CD4-positive, alpha-beta T cell (primary cell): ENCODE results near the gene PNRC1. TPM values are rescaled to one million over a fixed set of nuclear protein-coding genes. Genes with fewer than 3 reads are reported as not detected.
"Not testable (repeated sequence)": the region's sequence is repeated elsewhere in the genome, so short reads cannot be mapped to it uniquely, and the experiment has no call there.

Source experiments
- ATAC-seq: fragments of 200-7000 bp; cut with Tn5 transposase; one replicate; pipeline ENCODE4 v1.10.0; 2022; ENCODE audit warnings: mild to moderate bottlenecking; ENCODE audit not compliant: poor library complexity
- CTCF ChIA-PET: fragments of 350-600 bp; sonication (Branson Sonifier 250); formaldehyde crosslinking; loops from one replicate; lab custom pipeline; 2021; ENCODE audit warnings: antibody characterized with exemption, inconsistent platforms; lab: Charles Lee
- POLR2A ChIA-PET: fragments of 350-600 bp; sonication (Branson Sonifier 250); formaldehyde crosslinking; loops from one replicate; lab custom pipeline; 2021; ENCODE audit warnings: antibody characterized with exemption, inconsistent platforms; lab: Charles Lee
- DNase-seq, 14 experiments: peaks; one replicate each; pipeline ENCODE4 v3.0.0-alpha.2; 2013 to 2020; ENCODE audit warnings: mixed read lengths in 2 of 14
- H3K27ac ChIP-seq, 2 donors: one replicate each; pipeline versions ENCODE4 v1.5.1 to v1.7.0; 2013; ENCODE audit warnings: low read length in 2 of 2, low read depth in 1 of 2, mild to moderate bottlenecking in 1 of 2
- H3K27me3 ChIP-seq, 2 experiments: 1 replicate in 1 of 2; 2 replicates in 1 of 2; pipeline versions ENCODE4 v1.6.1 to v1.7.0; 2013; ENCODE audit warnings: low read length in 2 of 2, control low read depth in 1 of 2, mild to moderate bottlenecking in 1 of 2, moderate library complexity in 1 of 2; ENCODE audit not compliant: insufficient read depth in 2 of 2, control insufficient read depth in 1 of 2
- H3K36me3 ChIP-seq: one replicate; pipeline ENCODE4 v1.6.1; 2013; ENCODE audit warnings: low read length, control low read depth; ENCODE audit not compliant: insufficient read depth
- H3K4me1 ChIP-seq: one replicate; pipeline ENCODE4 v1.6.1; 2013; ENCODE audit warnings: low read length, control low read depth; ENCODE audit not compliant: insufficient read depth
- H3K4me3 ChIP-seq: one replicate; pipeline ENCODE4 v1.5.1; 2013; ENCODE audit warnings: mild to moderate bottlenecking, low read length, moderate library complexity
- H3K9me3 ChIP-seq, 2 experiments: 1 replicate in 1 of 2; 2 replicates in 1 of 2; pipeline versions ENCODE4 v1.6.1 to v1.7.0; 2013; ENCODE audit warnings: low read length in 2 of 2, mild to moderate bottlenecking in 2 of 2, control low read depth in 1 of 2, moderate library complexity in 1 of 2; ENCODE audit not compliant: control insufficient read depth in 1 of 2, insufficient read depth in 1 of 2
- H3K27ac Mint-ChIP-seq: one replicate; pipeline ENCODE4 v1.8.0; 2020; ENCODE audit warnings: mixed read lengths
- H3K27me3 Mint-ChIP-seq: one replicate; pipeline ENCODE4 v1.8.0; 2021; ENCODE audit warnings: mixed read lengths
- H3K36me3 Mint-ChIP-seq: one replicate; pipeline ENCODE4 v1.8.0; 2021; ENCODE audit warnings: low read depth, mixed read lengths
- H3K4me1 Mint-ChIP-seq: one replicate; pipeline ENCODE4 v1.8.0; 2021; ENCODE audit warnings: low read depth, mixed read lengths
- H3K4me3 Mint-ChIP-seq: one replicate; pipeline ENCODE4 v1.8.0; 2020; ENCODE audit warnings: mild to moderate bottlenecking, mixed read lengths
- H3K9me3 Mint-ChIP-seq: one replicate; pipeline ENCODE4 v1.8.0; 2020; ENCODE audit warnings: mixed read lengths
- intact Hi-C, 2 experiments: fragments of 100-400 bp; cut with DNase I in 1 of 2; cut with micrococcal nuclease in 1 of 2; formaldehyde crosslinking; loops; one replicate each; pipeline versions ENCODE4 v1.15.1 to v1.9.0; 2023 to 2025; cut with DNase I, micrococcal nuclease
- total RNA-seq, 174 experiments: library from RNA in 2 of 174; stranded (reverse) in 2 of 174; gene quantifications; one replicate each; pipeline ENCODE4 v1.2.3 and lab custom pipeline; 2021 to 2026
- TF ChIP-seq, protein P1 (sequence below): fragments of 200-600 bp; IDR thresholded peaks from one replicate; pipeline ENCODE4 v1.8.0; 2022; ENCODE audit warnings: antibody characterized with exemption, mild to moderate bottlenecking

Gene PNRC1
- total RNA-seq, 2 experiments from 2014 or later = 974 to 1,023 TPM

DNA sequence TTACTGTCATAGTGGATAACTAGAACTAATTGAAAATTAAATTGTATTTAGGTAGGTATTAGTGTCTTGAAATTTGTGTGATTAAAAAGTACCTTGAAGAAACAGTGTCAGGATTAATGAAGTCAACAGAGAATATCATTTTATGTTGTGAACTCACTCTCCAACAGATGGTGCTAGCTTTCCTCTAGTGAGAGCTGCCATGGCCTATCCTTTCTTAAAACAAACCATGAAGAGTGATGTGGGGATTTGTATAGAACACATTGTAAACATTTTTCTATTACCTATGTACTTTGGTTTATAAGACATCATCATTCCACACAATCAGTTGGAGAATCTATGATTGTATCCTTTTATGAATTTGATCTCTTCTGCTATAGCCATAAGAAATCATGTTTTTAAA lies 42.1 kb downstream of the PNRC1 start:
- intact Hi-C loops = loop anchor here in 1 of 2 experiments (5.0 kb wide), 1 partner anchor 120 kb away; no protein-coding TSS in a partner anchor
- peaks cover 7% of the 10 kb centered on the region for H3K36me3 Mint-ChIP-seq
- Histone ChIP-seq H3K27ac (no peak overlapping the region), H3K36me3 (no peaks in the 10 kb centered on the region), H3K9me3 (peaks cover 0 to 6% of the 10 kb centered on the region in 2 experiments), H3K27me3 (no peaks in the 10 kb centered on the region), H3K4me1 (peaks cover 5% of the 10 kb centered on the region), H3K4me3 (no peak overlapping the region)
- H3K4me1 Mint-ChIP-seq = no peaks in the 10 kb centered on the region
- ChIA-PET POLR2A (no interaction called here), CTCF (interaction anchor here (1.3 kb wide), 1 partner anchor 140 kb away, joined by 3 read pairs; no protein-coding TSS in a partner anchor)
- H3K27ac Mint-ChIP-seq = no peak overlapping the region
- ATAC-seq (peak; percentile 66), DNase-seq (peak in 3 of 14 experiments; percentile 38 to 45 (median 45))
- no peak overlapping the region for H3K4me3 Mint-ChIP-seq
- no peaks in the 10 kb centered on the region for H3K27me3 Mint-ChIP-seq
- TF ChIP-seq, protein P1, sequence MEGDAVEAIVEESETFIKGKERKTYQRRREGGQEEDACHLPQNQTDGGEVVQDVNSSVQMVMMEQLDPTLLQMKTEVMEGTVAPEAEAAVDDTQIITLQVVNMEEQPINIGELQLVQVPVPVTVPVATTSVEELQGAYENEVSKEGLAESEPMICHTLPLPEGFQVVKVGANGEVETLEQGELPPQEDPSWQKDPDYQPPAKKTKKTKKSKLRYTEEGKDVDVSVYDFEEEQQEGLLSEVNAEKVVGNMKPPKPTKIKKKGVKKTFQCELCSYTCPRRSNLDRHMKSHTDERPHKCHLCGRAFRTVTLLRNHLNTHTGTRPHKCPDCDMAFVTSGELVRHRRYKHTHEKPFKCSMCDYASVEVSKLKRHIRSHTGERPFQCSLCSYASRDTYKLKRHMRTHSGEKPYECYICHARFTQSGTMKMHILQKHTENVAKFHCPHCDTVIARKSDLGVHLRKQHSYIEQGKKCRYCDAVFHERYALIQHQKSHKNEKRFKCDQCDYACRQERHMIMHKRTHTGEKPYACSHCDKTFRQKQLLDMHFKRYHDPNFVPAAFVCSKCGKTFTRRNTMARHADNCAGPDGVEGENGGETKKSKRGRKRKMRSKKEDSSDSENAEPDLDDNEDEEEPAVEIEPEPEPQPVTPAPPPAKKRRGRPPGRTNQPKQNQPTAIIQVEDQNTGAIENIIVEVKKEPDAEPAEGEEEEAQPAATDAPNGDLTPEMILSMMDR = peak; percentile 24
- H3K9me3 Mint-ChIP-seq = no peaks in the 10 kb centered on the region

DNA sequence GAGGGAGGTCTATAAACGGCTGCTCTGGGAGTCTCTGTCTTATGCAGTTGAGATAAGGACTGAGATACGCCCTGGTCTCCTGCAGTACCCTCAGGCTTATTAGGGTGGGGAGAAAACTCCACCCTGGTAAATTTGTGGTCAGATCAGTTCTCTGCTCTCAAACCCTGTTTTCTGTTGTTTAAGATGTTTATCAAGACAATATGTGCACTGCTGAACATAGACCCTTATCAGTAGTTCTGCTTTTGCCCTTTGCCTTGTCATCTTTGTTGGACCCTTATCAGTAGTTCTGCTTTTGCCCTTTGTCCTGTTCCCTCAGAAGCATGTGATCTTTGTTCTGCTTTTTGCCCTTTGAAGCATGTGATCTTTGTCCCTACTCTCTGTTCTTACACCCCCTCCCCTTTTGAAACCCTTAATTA lies 47.7 kb downstream of the PNRC1 start:
- ATAC-seq, POLR2A ChIA-PET, intact Hi-C loops, H3K9me3 ChIP-seq, H3K36me3 ChIP-seq, H3K4me1 Mint-ChIP-seq, DNase-seq, H3K4me3 Mint-ChIP-seq, H3K4me1 ChIP-seq, H3K27me3 Mint-ChIP-seq, H3K27ac Mint-ChIP-seq, H3K4me3 ChIP-seq, H3K27ac ChIP-seq, CTCF ChIA-PET, H3K9me3 Mint-ChIP-seq, H3K27me3 ChIP-seq: not testable (repeated sequence)
- peaks cover 12% of the 10 kb centered on the region for H3K36me3 Mint-ChIP-seq

DNA sequence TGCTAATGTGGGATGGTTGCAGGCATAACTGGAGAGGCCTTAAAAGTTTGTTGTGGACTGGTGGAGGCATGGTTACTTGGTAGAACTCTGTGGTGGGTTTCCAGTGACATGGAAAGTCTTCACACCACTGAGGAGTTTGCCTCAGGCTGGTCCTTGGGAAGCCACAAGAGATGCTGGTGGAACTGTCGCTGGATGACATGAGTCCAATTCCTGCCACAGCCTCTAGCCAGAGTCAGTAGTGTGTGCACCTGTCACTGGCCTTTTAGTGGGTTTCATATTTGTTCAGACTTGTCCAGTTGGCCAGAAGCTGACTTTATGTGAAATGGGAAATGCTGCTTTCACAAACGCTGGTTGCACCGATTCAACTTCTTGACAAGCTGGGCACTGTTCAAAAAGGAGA lies 51.0 kb downstream of the PNRC1 start:
- H3K36me3 Mint-ChIP-seq = peaks cover 5% of the 10 kb centered on the region
- no peaks in the 10 kb centered on the region for H3K27me3 ChIP-seq
- no peaks in the 10 kb centered on the region for H3K4me1 Mint-ChIP-seq
- intact Hi-C loops = no loop called here
- ChIA-PET CTCF (no interaction called here), POLR2A (interaction anchor here (1.2 kb wide), 1 partner anchor 14 kb away, joined by 3 read pairs; the partner anchor contains the start of gene PM20D2)
- TF ChIP-seq, protein P1 = no peak
- no peaks in the 10 kb centered on the region for H3K27me3 Mint-ChIP-seq
- peaks cover 0 to 7% of the 10 kb centered on the region in 2 experiments for H3K9me3 ChIP-seq
- ATAC-seq = no peak
- no peak overlapping the region for H3K27ac ChIP-seq
- no peak overlapping the region for H3K4me3 Mint-ChIP-seq
- no peaks in the 10 kb centered on the region for H3K36me3 ChIP-seq
- no peak overlapping the region for H3K4me3 ChIP-seq
- no peak overlapping the region for H3K27ac Mint-ChIP-seq
- no peak for DNase-seq
- no peaks in the 10 kb centered on the region for H3K4me1 ChIP-seq
- H3K9me3 Mint-ChIP-seq = peaks cover 4% of the 10 kb centered on the region

DNA sequence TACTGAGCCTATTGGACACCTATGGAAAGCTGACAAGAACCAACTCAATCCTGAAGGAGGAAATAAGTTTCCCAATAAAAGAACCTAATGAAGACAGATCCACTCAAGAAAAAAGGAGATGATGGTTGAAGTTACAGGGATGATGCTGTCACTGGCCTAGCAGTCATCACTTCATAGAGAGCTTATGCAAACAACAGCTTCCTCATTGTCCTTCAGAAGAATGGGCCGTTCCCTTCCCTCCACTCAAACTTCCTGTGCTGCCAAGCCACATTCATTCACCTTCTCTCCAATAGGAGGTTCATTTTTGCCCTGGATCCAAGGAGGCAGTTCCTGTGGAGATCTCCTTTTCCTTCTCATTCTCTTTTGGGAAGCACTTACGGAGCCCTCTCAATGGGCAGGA lies 51.5 kb downstream of the PNRC1 start:
- no peak for DNase-seq
- Mint-ChIP-seq H3K4me1 (no peaks in the 10 kb centered on the region), H3K36me3 (peaks cover 5% of the 10 kb centered on the region), H3K4me3 (no peak overlapping the region), H3K27me3 (no peaks in the 10 kb centered on the region), H3K27ac (no peak overlapping the region), H3K9me3 (peaks cover 4% of the 10 kb centered on the region)
- ChIA-PET POLR2A (no interaction called here), CTCF (no interaction called here)
- Histone ChIP-seq H3K27ac (no peak overlapping the region), H3K4me3 (no peak overlapping the region), H3K4me1 (no peaks in the 10 kb centered on the region), H3K27me3 (no peaks in the 10 kb centered on the region), H3K36me3 (no peaks in the 10 kb centered on the region), H3K9me3 (peaks cover 0 to 7% of the 10 kb centered on the region in 2 experiments)
- intact Hi-C loops = no loop called here
- ATAC-seq = no peak
- TF ChIP-seq, protein P1 = no peak
